Measurements from ENCODE around the gene TBKBP1.

TBKBP1 gene

DNA sequence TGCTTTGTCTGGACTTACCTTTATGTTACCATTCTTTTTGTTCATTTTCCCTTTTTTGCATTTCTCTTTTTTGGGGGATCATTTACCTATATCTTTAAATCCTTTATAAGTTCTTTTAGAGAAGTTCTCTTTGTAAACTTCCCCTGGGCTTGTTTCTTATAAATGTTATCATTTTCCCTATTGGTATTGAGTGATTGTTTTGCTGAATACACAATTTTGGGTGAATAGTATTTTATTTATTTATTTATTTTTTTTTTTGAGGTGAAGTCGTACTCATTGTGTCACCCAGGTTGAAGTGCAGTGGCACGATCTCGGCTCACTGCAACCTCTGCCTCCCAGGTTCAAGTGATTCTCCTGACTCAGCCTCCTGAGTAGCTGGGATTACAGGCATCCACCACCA lies 57.5 kb downstream of the TBKBP1 start:
- in situ Hi-C loops (cut with HindIII; ENCODE audit: low sequenced_read_pairs) = no loop called here

DNA sequence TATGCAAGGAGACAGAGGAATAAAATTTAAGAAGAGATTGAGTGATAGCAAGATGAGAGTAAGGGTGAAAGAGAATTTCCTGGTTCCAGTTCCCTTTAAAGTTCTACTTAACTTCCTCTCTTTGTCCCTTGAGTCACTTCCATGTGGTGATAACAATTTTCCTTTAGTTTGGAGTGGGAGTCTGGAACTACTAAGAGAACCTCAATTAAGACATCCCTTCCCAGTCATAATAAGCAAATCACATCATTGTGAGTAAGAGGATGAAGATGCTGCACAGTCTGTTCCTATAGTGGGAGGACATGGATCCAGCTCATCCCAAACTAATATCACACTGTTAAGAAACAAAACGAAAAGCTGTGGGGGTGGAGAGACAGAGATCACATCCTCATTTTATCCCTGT lies 63.4 kb downstream of the TBKBP1 start:
- in situ Hi-C loops (cut with HindIII; ENCODE audit: low sequenced_read_pairs) = no loop called here

DNA sequence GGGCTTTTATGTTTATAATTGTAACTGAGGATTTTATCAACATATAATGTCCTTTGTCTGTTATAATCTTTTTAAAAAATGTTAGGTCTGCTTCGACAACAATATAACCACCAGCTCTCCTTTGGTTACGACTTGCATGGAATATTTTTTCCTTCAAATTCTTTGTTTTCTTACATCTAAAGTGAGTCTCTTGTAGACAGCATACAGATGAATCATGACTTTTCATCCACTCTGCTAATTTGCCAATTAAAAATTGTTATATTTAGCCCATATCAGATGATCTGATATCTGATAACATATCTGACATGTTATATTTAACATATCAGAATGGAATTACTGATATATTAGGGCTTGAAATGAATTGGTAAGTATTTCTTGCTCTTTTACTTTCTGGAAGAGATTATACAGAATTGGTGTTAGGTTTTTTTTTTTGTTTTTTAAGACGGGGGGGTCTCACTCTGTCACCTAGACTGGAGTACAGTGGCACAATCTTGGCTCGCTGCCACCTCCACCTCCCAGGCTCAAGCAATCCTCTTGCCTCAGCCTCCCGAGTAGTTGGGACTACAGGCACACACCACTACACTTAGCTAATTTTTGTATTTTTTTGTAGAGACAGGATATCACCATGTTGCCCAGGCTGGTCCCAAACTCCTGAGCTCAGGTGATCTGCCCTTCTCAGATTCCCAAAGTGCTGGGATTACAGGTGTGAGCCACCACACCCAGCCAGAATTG lies 66.6 kb downstream of the TBKBP1 start:
- in situ Hi-C loops (cut with HindIII; ENCODE audit: low sequenced_read_pairs) = no loop called here

Data from endothelial cell of hepatic sinusoid (primary cell).